Activated CD4-positive, alpha-beta memory T cell treated with anti-CD3 and anti-CD28 coated beads for 36 hours (primary cell): Measurements from ENCODE around the gene TRIAP1. TPM values are rescaled to one million over a fixed set of nuclear protein-coding genes. Genes with fewer than 3 reads are reported as not detected.

Source experiments
- CTCF ChIA-PET: fragments of 350-600 bp; sonication (Branson Sonifier 250); formaldehyde crosslinking; loops from one replicate; lab custom pipeline; 2021; ENCODE audit warnings: antibody characterized with exemption, inconsistent platforms; lab: Charles Lee
- POLR2A ChIA-PET: fragments of 350-600 bp; sonication (Branson Sonifier 250); formaldehyde crosslinking; loops from one replicate; lab custom pipeline; 2021; ENCODE audit warnings: antibody characterized with exemption; lab: Charles Lee
- DNase-seq: peaks from one replicate; pipeline ENCODE4 v3.0.0-alpha.2; 2020
- H3K27ac Mint-ChIP-seq: one replicate; pipeline ENCODE4 v1.8.0; 2021; ENCODE audit warnings: mixed read lengths
- H3K27me3 Mint-ChIP-seq: one replicate; pipeline ENCODE4 v1.8.0; 2021; ENCODE audit warnings: mixed read lengths
- H3K36me3 Mint-ChIP-seq: one replicate; pipeline ENCODE4 v1.8.0; 2021; ENCODE audit warnings: mixed read lengths
- H3K4me1 Mint-ChIP-seq: one replicate; pipeline ENCODE4 v1.8.0; 2021; ENCODE audit warnings: low read depth, mixed read lengths
- H3K4me3 Mint-ChIP-seq: one replicate; pipeline ENCODE4 v1.8.0; 2021; ENCODE audit warnings: mild to moderate bottlenecking, mixed read lengths
- H3K9me3 Mint-ChIP-seq: one replicate; pipeline ENCODE4 v1.8.0; 2021; ENCODE audit warnings: mixed read lengths
- intact Hi-C: fragments of 100-400 bp; cut with micrococcal nuclease; formaldehyde crosslinking; loops from one replicate; pipeline ENCODE4 v1.15.1; 2023
- total RNA-seq, 2 experiments: library from RNA; stranded (reverse); gene quantifications; one replicate each; pipeline ENCODE4 v1.2.3, GENCODE V29; 2021

The TRIAP1 gene
- total RNA-seq, 2 experiments from 2014 or later: 32.2 to 34.6 TPM

DNA sequence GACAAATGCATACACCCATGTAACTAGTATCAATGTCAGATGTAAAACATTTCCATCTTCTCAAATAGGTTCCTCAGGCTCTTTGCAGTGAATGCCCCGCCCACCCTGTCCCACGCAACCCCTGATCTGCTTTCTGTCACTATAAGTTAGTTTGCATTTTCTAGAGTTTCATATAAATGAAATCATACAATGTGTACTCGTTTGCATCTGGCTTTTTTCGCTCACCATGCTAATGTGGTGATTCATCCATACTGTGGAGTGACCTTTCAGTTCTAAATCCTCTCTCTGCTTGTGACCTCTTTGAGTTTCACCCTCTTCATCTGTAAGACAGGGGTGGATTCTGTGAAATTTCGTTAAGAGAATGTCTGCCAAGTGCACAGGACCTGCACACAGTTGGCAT lies 46.7 kb downstream of the TRIAP1 start:
- H3K4me3 Mint-ChIP-seq: no peak overlapping the region
- intact Hi-C loops: no loop called here
- H3K27ac Mint-ChIP-seq: no peak overlapping the region
- DNase-seq: peak; percentile 43
- H3K4me1 Mint-ChIP-seq: peaks cover 4% of the 10 kb centered on the region
- H3K36me3 Mint-ChIP-seq: no peaks in the 10 kb centered on the region
- ChIA-PET POLR2A (no interaction called here), CTCF (interaction anchor here (0.6 kb wide), 1 partner anchor 53 kb away, joined by 4 read pairs; no protein-coding TSS in a partner anchor)
- H3K27me3 Mint-ChIP-seq: peaks cover 17% of the 10 kb centered on the region
- no peaks in the 10 kb centered on the region for H3K9me3 Mint-ChIP-seq

DNA sequence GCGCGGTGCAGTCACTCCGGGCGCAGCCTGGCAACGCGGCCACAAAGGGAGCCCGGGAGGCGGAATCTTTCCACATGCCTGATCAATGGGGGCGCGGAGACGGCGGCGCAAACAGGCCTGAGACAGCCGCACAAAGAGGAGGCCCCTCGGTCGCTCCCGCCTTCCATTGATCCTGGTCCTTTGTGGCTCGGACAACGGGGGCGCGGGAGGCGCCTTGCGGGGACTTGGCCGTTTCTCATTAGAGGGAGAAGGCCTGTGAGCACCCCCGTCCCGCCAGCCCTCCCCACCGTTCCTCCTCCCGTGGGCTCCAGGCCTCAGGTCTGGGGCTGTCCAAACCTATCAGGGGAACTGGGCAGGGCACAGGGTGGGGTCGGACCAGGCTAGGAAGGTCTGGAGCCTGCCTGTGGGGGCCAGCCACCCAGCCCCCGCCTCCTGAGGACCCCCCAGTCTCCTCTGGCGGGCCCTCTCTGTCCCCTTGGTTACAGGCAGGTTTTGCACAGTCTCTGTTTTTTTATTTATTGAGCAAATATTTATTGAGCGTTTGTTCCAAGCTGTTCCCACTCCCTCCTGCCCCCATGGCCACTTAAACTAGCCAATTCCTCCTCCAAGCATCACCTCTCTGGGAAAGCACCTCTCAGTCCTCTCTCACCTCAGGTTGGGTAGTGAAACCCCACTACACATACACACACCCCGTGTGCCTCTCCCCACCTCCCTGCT lies 48.2 kb downstream of the TRIAP1 start:
- Mint-ChIP-seq H3K9me3 (no peaks in the 10 kb centered on the region), H3K27me3 (peaks cover 17% of the 10 kb centered on the region), H3K4me3 (no peak overlapping the region), H3K4me1 (peaks cover 4% of the 10 kb centered on the region), H3K27ac (no peak overlapping the region), H3K36me3 (no peaks in the 10 kb centered on the region)
- ChIA-PET CTCF (no interaction called here), POLR2A (no interaction called here)
- no peak for DNase-seq
- intact Hi-C loops: no loop called here

DNA sequence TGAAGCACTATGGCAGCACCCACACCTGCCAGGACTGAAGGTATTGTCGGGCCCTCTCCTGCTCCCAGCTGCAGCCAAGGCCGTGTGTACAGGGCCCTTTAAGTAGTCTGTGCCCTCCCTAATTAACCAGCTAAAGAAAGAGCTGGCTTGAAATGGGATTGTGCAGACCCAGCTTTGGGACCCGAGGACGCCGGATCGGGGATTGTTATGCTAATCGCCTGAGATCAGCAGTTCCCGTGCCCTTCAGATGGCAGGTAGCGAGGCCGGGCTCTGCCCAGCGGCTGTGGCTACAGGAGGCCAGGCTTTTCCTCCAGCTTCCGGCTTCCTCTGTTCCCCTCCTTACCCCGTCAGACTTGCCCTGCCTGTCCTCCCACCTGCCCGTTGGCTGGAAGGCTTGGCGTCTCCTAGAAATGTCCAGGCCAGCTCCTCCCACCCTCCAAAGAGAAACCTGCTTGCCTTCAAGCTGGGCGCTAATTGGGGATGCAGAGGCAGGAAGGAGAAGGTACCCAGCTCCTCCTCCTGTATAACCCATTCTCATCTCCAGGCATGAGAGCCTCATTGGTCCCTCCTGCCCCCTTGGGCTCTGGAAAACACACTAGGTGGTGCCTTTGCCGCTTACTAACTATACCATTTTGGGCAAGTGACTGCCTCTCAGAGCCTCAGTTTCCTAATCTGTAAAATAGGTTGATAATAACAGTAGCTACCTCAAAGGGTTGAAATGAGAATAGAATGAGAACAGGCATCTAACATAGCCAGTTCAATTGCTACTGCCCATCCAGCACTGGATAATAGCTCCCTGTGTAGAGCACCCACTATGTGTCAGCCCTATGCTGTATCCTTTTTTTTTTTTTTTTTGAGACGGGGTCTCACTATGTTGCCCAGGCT lies 51.5 kb downstream of the TRIAP1 start:
- ChIA-PET POLR2A (interaction anchor here (1.4 kb wide), 1 partner anchor 12 kb away, joined by 4 read pairs; no protein-coding TSS in a partner anchor), CTCF (interaction anchor here (0.8 kb wide), 1 partner anchor 186 kb away, joined by 3 read pairs; the partner anchor contains the start of gene POP5)
- Mint-ChIP-seq H3K27ac (no peak overlapping the region), H3K4me3 (no peak overlapping the region), H3K36me3 (no peaks in the 10 kb centered on the region), H3K9me3 (no peaks in the 10 kb centered on the region), H3K27me3 (peaks cover 17% of the 10 kb centered on the region), H3K4me1 (peaks cover 3% of the 10 kb centered on the region)
- intact Hi-C loops: no loop called here
- no peak for DNase-seq

Other genes with a start within 250 kb of the TRIAP1 start
- 1,000 to 10,000 TPM; 4,273 to 4,368 TPM for gene RPLP0, start 245.3 kb downstream of the TRIAP1 start, total RNA-seq
- 10 to 100 TPM; 74.0 to 75.0 TPM for gene PXN, start 180.7 kb downstream of the TRIAP1 start, total RNA-seq
- gene RNU4-2, start 154.5 kb downstream of the TRIAP1 start, total RNA-seq: 1,000 to 10,000 TPM; 2,395 to 2,750 TPM
- 1,000 to 10,000 TPM; 1,180 to 1,201 TPM for gene RNU4-1, start 153.1 kb downstream of the TRIAP1 start, total RNA-seq
- 1 to 10 TPM; 1.8 to 2.0 TPM for gene SIRT4, start 144.1 kb downstream of the TRIAP1 start, total RNA-seq
- gene PLA2G1B, start 118.6 kb downstream of the TRIAP1 start, total RNA-seq: not detected
- gene MSI1, start 77.2 kb downstream of the TRIAP1 start, total RNA-seq: 1 to 10 TPM; 1.5 to 2.7 TPM
- 100 to 1,000 TPM; 474 to 478 TPM for gene COX6A1, start 8.3 kb downstream of the TRIAP1 start, total RNA-seq
- 10 to 100 TPM; 35.1 to 37.1 TPM for gene GATC, start 60 bp upstream of the TRIAP1 start, total RNA-seq
- 100 to 1,000 TPM; 218 to 221 TPM for gene SRSF9, start 23.4 kb upstream of the TRIAP1 start, total RNA-seq
- gene DYNLL1, start 49.7 kb upstream of the TRIAP1 start, total RNA-seq: 100 to 1,000 TPM; 176 to 184 TPM
- gene COQ5, start 82.8 kb upstream of the TRIAP1 start, total RNA-seq: 10 to 100 TPM; 30.1 to 31.6 TPM
- 100 to 1,000 TPM; 188 to 210 TPM for gene RNF10, start 88.0 kb upstream of the TRIAP1 start, total RNA-seq
- 10 to 100 TPM; 54.1 to 55.7 TPM for gene POP5, start 135.0 kb upstream of the TRIAP1 start, total RNA-seq
- under 1 TPM; 0.24 to 0.29 TPM for gene CABP1, start 194.2 kb upstream of the TRIAP1 start, total RNA-seq
- gene MLEC, start 240.8 kb upstream of the TRIAP1 start, total RNA-seq: 10 to 100 TPM; 92.9 to 93.7 TPM